GM18858 (cell line): ENCODE results near the gene TMEM135.
"Not testable (repeated sequence)": the region's sequence is repeated elsewhere in the genome, so short reads cannot be mapped to it uniquely, and the experiment has no call there.

Experiments
- ATAC-seq: cut with Tn5 transposase; IDR thresholded peaks from one replicate; pipeline ENCODE4 v1.9.1; 2021; ENCODE audit not compliant: unreplicated experiment

TMEM135 gene

GRCh38 chr11:87020336-87020735, 17.4 kb upstream of the TMEM135 start:
- no peak for ATAC-seq

DNA sequence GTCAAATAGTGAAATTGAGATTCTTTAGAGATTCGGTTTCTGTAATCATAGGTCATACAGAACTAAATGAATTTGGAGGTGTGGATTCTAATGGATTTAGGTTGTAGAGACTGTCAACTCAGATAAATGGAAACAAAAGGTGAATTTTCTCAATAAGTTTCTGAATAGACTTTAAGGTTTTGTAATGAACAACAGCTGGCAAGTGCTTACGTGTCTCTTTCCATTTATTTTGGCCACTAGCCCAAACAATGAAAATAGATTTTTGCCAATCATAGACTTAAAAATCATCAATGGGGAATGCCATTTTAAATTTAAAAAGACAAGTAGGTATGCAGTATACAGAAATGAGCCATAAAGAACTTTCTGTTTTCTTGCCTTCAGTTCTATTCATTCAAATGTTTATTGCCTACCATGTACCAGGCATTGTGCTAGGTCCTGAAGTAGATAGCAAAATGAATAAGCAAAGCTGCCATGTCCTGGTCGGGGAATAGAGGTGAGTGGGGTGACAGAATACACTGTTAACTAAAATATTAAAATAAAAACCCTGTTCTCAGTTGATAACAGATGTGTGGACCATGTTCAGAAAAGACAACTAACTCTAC, 16.9 kb upstream of the TMEM135 start:
- no peak for ATAC-seq

DNA sequence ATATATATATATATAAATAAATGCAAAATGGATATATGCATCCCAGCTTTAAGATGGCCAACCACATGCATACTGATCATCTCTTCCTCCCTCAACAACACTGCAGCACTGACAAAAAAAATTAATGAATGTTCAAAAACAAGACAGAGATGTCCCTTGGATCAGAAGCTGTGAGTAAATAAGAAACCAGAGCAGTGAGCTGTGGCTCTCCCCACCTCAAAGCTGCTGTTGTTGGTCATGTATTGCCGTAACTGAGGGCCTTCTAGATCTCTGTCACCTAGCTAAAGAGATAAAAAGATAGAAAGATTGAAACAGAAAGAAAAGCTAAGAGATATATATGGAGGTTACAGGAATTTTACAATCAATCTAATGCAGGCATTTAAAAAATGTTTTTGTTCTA, 15.5 kb upstream of the TMEM135 start:
- ATAC-seq: no peak

- ATAC-seq: no peak
Observed at GRCh38 chr11:87022738-87023137, 15.0 kb upstream of the TMEM135 start.

DNA sequence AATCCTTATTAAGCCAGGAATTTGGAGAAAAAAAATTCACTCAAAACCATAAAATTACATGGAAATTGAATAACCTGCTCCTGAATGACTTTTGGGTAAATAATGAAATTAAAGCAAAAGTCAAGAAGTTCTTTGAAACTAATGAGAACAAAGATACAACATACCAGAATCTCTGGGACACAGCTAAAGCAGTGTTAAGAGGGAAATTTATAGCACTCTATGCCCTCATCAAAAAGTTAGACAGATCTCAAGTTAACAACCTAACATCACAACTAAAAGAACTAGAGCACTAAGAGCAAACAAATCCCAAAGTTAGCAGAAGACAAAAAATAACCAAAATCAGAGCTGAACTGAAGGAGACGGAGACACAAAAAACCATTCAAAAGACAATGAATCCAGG, 11.3 kb upstream of the TMEM135 start:
- not testable (repeated sequence) for ATAC-seq

DNA sequence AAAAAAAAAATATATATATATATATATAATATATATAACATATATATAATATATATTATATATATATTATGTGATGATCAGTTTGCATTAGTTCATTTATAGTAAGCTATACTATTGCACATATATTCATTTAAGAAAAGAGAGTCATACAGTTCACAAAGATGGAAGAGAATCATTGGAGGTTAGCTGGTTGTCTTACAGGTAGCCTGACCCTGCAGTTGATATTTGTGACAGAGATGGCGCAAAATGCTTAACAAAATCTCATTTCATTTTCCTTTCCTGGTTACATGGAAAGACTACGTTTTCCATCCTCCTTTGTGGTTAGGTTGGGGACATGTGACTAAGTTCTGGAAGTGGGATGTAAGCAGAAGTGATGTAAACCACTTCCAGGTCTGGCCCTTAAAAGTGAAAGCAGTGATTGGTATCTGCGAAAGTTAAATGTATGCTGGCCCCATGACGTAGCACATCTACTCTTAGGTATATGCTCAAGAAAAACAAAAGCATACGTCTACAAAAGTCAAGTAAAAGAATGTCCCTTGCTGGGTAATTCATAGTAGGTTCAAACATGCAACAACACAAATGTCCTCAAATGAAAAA, 7.2 kb upstream of the TMEM135 start:
- no peak for ATAC-seq

DNA sequence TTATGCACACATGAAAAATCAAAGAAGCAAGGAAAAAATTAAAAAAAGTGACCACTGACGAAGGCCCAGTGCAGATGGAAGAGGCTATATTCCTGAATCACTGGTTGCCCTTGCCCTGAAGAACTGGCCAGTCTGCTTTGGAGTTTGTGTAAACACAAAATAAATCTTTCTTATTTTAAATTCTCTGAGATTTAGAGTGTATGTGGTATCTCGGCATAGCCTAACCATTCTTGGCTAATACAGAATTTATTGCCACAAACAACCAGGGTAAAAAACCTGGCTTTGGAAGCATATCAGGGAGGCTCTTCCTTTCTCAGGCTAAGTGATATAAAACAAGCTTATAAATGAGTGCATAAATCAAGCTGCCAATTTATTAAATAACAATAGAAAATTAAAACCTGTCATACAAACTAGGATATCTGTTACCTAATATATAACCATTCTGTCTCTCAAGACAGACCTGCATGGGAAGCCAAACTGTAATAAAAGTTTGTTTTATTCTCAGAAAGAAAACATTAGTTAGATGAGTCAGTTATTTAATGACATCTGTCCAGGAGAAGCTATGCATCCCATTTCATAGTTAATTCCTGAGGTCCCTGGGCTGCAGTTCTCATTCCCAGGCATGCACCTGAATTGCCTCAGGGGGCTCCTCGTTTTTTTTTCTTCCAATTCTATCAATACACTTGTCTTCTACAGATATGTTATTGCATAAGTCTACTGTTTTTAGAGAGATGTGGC, 6.1 kb upstream of the TMEM135 start:
- no peak for ATAC-seq

GRCh38 chr11:87033561-87033960, 4.2 kb upstream of the TMEM135 start:
- ATAC-seq: no peak

- ATAC-seq: no peak
Observed at GRCh38 chr11:87035976-87036583, 1.7 kb upstream of the TMEM135 start.

DNA sequence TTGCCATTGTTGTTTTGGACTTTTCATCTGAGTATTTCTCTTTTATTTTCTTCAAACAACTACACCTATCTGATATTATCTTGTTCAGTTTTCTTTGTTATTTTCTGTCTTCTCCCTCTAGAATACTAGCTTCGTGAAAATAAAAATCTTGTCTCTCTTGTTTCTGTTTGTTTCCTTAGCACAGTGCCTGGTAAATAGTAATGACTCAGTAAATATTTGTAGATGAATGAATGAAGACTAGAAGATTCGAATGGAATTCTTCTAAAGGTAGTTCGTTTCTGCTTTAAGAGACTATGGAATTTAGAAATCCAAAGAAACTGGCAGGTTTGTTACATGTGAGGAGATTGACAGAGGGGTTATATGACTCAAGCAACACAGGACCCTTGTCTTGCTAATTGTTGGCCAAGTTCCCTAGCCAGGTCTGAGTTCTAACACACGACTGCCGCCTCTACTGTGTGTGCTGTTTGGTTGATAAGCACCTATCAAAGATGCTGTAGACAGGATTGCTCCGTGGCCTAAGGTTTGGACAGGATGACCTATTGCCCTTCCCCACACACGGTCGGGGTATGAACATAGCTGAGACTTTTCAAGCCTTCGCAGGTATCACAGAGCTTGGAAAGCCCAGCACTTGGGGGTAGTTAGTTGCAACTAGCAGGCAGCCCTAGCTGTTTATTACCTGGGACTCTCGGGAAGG, 831 bp upstream of the TMEM135 start:
- no peak for ATAC-seq

- no peak for ATAC-seq
Observed at GRCh38 chr11:87038235-87038977, 672 bp downstream of the TMEM135 start.

DNA sequence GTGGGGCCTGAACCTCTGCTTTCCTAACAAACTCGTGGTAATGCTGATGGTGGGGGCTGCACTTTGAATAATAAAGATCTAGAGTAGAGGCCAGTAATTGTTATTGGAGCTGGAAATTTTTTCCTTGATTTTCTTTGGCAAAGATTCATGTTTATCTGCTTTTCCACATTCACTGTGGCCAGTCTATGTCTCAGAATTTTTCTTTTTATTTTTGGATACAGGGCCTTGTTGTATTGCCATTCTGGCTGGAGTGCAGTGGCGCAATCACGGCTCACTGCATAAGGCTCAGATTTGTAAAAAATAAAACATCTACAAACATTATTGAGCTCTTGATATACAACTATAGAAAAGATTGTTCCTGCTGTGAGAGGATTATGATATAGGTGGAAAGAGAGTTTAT, 1.6 kb downstream of the TMEM135 start:
- ATAC-seq: no peak

DNA sequence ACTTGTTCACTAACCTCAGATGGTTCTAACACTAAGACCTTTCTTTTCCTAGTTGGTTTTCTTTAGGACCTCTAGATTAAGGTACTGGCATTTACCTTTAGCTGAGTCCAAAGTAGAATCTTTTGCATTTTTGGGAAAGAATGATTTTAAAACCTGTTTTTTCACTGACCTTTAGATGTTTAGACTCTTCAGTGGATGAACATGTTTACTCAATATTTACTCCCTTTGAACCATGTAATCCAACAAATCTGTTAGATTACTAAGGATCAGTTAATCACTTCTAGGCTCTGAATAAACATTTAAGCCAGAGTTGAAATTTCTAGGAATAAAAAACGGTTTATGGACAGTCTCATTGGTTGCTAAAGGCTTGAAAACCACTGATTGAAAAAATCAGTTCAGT, 6.2 kb downstream of the TMEM135 start:
- no peak for ATAC-seq

DNA sequence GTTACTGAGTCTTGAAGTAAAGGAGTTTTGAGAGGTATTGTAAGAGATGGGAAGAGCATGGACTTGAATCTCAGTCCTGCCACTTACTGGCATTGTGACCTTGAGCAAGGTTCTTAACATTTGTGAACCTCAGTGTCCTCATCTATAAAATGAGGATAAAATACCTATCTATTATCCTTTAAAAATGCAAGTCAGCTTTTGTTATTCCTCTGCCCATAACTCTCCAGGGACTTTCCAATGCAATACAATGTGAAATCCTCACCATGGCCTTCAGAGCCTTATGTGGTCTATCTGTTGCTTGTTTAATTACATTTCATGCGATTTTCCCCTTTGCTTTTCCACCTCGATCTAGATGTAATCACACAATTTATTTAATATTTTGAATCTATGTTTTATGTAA, 9.1 kb downstream of the TMEM135 start:
- no peak for ATAC-seq

DNA sequence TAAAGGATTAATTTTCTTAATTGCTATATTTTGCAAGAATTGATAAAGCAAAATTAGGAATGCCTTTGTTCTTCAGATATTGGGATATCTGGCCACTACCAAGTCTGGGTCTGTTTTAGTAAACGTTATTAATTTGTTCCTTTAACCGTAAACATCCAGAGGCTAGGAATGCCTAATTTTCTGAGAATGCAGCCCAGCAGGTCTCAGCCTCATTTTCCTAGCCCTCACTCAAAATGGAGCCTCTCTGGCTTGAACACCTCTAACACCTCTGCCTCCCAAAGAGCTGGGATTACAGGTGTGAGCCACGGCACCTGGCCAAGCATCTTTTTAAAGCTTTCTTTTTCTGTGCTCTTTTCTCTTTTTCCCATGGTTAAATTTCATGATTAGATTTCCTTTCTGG, 18.4 kb downstream of the TMEM135 start:
- ATAC-seq: no peak

- ATAC-seq: no peak
Observed at GRCh38 chr11:87057749-87058148, 20.0 kb downstream of the TMEM135 start.

DNA sequence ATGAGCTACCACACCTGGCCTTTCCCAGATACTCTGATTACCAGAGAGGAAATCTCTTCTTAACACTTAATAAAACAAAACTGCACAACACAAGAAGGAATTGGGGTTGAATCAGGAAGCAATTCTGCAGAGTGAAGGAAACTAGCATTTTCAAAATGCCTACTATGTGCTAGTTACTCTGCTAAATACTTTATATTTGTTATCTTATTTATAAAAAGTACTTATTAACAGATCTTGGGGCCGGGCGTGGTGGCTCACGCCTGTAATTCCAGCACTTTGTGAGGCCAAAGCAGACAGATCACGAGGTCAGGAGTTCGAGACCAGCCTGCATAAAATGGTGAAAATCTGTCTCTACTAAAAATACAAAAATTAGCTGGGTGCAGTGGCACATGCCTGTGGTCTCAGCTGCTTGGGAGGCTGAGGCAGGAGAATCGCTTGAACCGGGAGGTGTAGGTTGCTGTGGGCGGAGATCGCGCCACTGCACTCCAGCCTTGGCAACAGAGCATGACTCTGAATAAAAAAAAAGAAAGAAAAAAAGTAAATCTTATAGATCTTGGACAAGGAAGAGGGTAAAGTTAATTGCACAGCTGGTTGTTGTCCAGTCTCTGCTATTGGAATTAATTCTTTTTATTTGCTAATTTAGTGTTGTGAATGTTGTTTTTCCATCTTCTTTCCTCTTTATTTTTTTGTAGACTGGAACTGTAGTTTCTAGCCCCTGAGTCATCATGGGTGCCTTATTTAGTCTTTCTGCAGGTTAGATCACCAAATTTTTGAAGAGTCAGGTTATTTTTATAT, 22.1 kb downstream of the TMEM135 start:
- no peak for ATAC-seq

- ATAC-seq: no peak
Observed at GRCh38 chr11:87061766-87062165, 24.0 kb downstream of the TMEM135 start.

DNA sequence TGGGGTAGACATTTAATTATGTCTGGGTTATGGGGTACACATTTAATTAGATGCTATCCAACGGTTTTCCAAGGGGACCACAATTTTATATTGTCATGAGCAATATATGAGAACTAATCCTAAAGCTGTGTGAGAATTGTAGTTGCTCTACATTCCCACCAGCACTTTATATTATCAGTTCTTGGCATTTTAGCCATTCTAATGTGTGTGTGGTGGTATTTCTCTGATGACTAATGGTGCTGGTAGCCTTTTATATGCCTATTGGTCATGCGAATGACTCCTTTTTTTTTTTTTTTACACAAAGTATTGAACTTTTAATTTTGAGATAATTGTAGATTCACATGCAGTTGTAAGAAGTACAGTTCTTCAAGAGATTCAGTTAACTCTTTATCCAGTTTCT, 26.2 kb downstream of the TMEM135 start:
- no peak for ATAC-seq

DNA sequence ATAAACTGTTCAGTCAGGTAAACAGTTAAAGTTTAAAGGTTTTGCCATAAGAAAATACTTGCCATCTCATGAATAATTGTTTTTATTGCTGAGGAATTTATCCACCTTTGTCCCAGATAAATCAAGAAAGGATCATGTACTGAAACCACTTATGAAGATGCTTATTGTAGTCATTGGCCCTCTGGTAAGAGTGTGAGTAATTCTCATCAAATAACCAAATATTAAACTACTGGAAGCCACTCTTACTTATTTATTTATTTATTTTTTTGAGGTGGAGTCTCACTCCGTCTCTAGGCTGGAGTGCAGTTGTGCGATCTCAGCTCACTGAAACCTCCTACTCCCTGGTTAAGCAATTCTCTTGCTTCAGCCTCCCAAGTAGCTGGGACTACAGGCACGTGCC, 35.1 kb downstream of the TMEM135 start:
- no peak for ATAC-seq
